Central memory CD8-positive, alpha-beta T cell (primary cell): ENCODE data around the gene ANGPTL4.
"Not testable (repeated sequence)": the region's sequence is repeated elsewhere in the genome, so short reads cannot be mapped to it uniquely, and the experiment has no call there.

Experiments
- ATAC-seq: fragments of 150-1000 bp; cut with Tn5 transposase; replicated peaks from 2 replicates; pipeline ENCODE4 v1.10.0; 2022; ENCODE audit warnings: mild to moderate bottlenecking, moderate FRiP score, moderate number of reproducible peaks; ENCODE audit not compliant: poor library complexity, severe bottlenecking; ENCODE audit errors: extremely low read depth
- DNase-seq, 2 donors: peaks; one replicate each; pipeline ENCODE4 v3.0.0; 2021; ENCODE audit warnings: low spot score in 2 of 2
- H3K27ac Mint-ChIP-seq: one replicate; pipeline ENCODE4 v1.8.0; 2022; ENCODE audit warnings: low read depth, mild to moderate bottlenecking, moderate library complexity, mixed read lengths
- H3K27me3 Mint-ChIP-seq: one replicate; pipeline ENCODE4 v1.8.0; 2022; ENCODE audit warnings: mixed read lengths
- H3K36me3 Mint-ChIP-seq: one replicate; pipeline ENCODE4 v1.8.0; 2022; ENCODE audit warnings: mild to moderate bottlenecking, moderate library complexity, mixed read lengths; ENCODE audit not compliant: insufficient read depth
- H3K4me1 Mint-ChIP-seq: one replicate; pipeline ENCODE4 v1.8.0; 2022; ENCODE audit warnings: mixed read lengths
- H3K4me3 Mint-ChIP-seq: one replicate; pipeline ENCODE4 v1.8.0; 2022; ENCODE audit warnings: mild to moderate bottlenecking, moderate library complexity, mixed read lengths
- H3K9me3 Mint-ChIP-seq: one replicate; pipeline ENCODE4 v1.8.0; 2022; ENCODE audit warnings: mixed read lengths

ANGPTL4 gene

GRCh38 chr19:8403820-8404109, 39.8 kb downstream of the ANGPTL4 start:
- Mint-ChIP-seq H3K4me3 (no peak overlapping the region), H3K4me1 (no peaks in the 10 kb centered on the region), H3K27me3 (no peaks in the 10 kb centered on the region), H3K27ac (no peak overlapping the region), H3K9me3 (no peaks in the 10 kb centered on the region), H3K36me3 (peaks cover 20% of the 10 kb centered on the region)
- no peak for ATAC-seq
- DNase-seq = no peak

GRCh38 chr19:8404391-8405151, 40.6 kb downstream of the ANGPTL4 start:
- ATAC-seq (no peak), DNase-seq (no peak)
- H3K4me1 Mint-ChIP-seq = no peaks in the 10 kb centered on the region
- no peaks in the 10 kb centered on the region for H3K9me3 Mint-ChIP-seq
- no peak overlapping the region for H3K27ac Mint-ChIP-seq
- no peaks in the 10 kb centered on the region for H3K27me3 Mint-ChIP-seq
- H3K4me3 Mint-ChIP-seq = no peak overlapping the region
- peaks cover 19% of the 10 kb centered on the region for H3K36me3 Mint-ChIP-seq

GRCh38 chr19:8410718-8411117, 46.8 kb downstream of the ANGPTL4 start:
- H3K27ac Mint-ChIP-seq = not testable (repeated sequence)

GRCh38 chr19:8412783-8413628, 49.1 kb downstream of the ANGPTL4 start, which contains the start of gene MARCHF2:
Gene MARCHF2 (plus strand): TSS chr19:8413305. CDS start chr19:8421841, 8,536 bp downstream.
- Mint-ChIP-seq H3K4me1 (no peaks in the 10 kb centered on the region), H3K27ac (no peak within 1 kb of the TSS), H3K9me3 (no peaks in the 10 kb centered on the region), H3K36me3 (peaks cover 3% of the 10 kb centered on the region), H3K27me3 (no peaks in the 10 kb centered on the region), H3K4me3 (peak within 1 kb of the TSS; percentile 54)
- peak; percentile 100 for ATAC-seq
- peak; percentile 86 to 93 for DNase-seq

More at GRCh38 chr19:8410718-8411117, 46.8 kb downstream of the ANGPTL4 start:
- not testable (repeated sequence) for DNase-seq, ATAC-seq, H3K27me3 Mint-ChIP-seq, H3K4me3 Mint-ChIP-seq, H3K9me3 Mint-ChIP-seq, H3K4me1 Mint-ChIP-seq, H3K36me3 Mint-ChIP-seq

- no peak for DNase-seq
- Mint-ChIP-seq H3K9me3 (no peaks in the 10 kb centered on the region), H3K4me3 (peak overlapping the region; percentile 54), H3K27me3 (no peaks in the 10 kb centered on the region), H3K27ac (no peak overlapping the region), H3K4me1 (no peaks in the 10 kb centered on the region), H3K36me3 (peaks cover 8% of the 10 kb centered on the region)
- ATAC-seq = no peak
These were observed 49.7 kb downstream of the ANGPTL4 start for GRCh38 chr19:8413629-8413995.

- ATAC-seq (no peak), DNase-seq (no peak)
- Mint-ChIP-seq H3K4me1 (no peaks in the 10 kb centered on the region), H3K27ac (no peak overlapping the region), H3K4me3 (no peak overlapping the region), H3K27me3 (no peaks in the 10 kb centered on the region), H3K9me3 (no peaks in the 10 kb centered on the region), H3K36me3 (peaks cover 11% of the 10 kb centered on the region)
These were observed 52.8 kb downstream of the ANGPTL4 start for GRCh38 chr19:8416796-8417195.

- H3K4me1 Mint-ChIP-seq = no peaks in the 10 kb centered on the region
- no peaks in the 10 kb centered on the region for H3K9me3 Mint-ChIP-seq
- H3K27ac Mint-ChIP-seq = no peak overlapping the region
- H3K27me3 Mint-ChIP-seq = no peaks in the 10 kb centered on the region
- H3K4me3 Mint-ChIP-seq = no peak overlapping the region
- no peak for DNase-seq
- peaks cover 18% of the 10 kb centered on the region for H3K36me3 Mint-ChIP-seq
- ATAC-seq = no peak
These were observed 57.8 kb downstream of the ANGPTL4 start for GRCh38 chr19:8421484-8422461.

- no peak overlapping the region for H3K4me3 Mint-ChIP-seq
- H3K9me3 Mint-ChIP-seq = no peaks in the 10 kb centered on the region
- H3K36me3 Mint-ChIP-seq = peaks cover 17% of the 10 kb centered on the region
- no peaks in the 10 kb centered on the region for H3K4me1 Mint-ChIP-seq
- ATAC-seq (no peak), DNase-seq (no peak)
- H3K27me3 Mint-ChIP-seq = no peaks in the 10 kb centered on the region
- H3K27ac Mint-ChIP-seq = no peak overlapping the region
These were observed 59.9 kb downstream of the ANGPTL4 start for GRCh38 chr19:8423817-8424223.
